ENCODE results near the gene MICB.

MICB gene

GRCh38 chr6:31540640-31541039 is 42.7 kb downstream of the MICB start:
- TF ChIP-seq CTCF (IDR thresholded peaks at IDR 0.05; ENCODE audit: low read depth, low read length, poor library complexity, severe bottlenecking) = no peak
- no peak for TF ChIP-seq EZH2phosphoT487 (IDR thresholded peaks at IDR 0.05; ENCODE audit: borderline replicate concordance, low read length)
- Histone ChIP-seq H3K4me3 (ENCODE audit: low read length) (peak overlapping the region; percentile 98), H3K4me1 (ENCODE audit: control insufficient read depth, low read length) (peaks cover 47% of the 10 kb centered on the region), H3K27me3 (ENCODE audit: control insufficient read depth, low read length) (no peaks in the 10 kb centered on the region), H4K20me1 (ENCODE audit: control insufficient read depth, insufficient read depth, low read depth, low read length) (peaks cover 38% of the 10 kb centered on the region), H3K4me2 (ENCODE audit: low read length) (peak overlapping the region; percentile 70), H3K79me2 (ENCODE audit: control insufficient read depth, low read length) (peaks cover 81% of the 10 kb centered on the region), H3K9me2 (replicated peaks; ENCODE audit: control insufficient read depth, low read length) (no peaks in the 10 kb centered on the region), H3K9me3 (ENCODE audit: control insufficient read depth, insufficient read depth, low read length) (no peaks in the 10 kb centered on the region), H3F3A (ENCODE audit: control insufficient read depth, insufficient read depth) (peaks cover 29% of the 10 kb centered on the region), H3K27ac (ENCODE audit: low read depth, low read length) (peak overlapping the region; percentile 88; the same call in 1 of the 2 replicates), H3K36me3 (ENCODE audit: control insufficient read depth, low read length) (peaks cover 73% of the 10 kb centered on the region)

GRCh38 chr6:31541059-31541657 is 43.2 kb downstream of the MICB start:
- Histone ChIP-seq H3K36me3 (ENCODE audit: control insufficient read depth, low read length) (peaks cover 68% of the 10 kb centered on the region), H3K4me3 (ENCODE audit: low read length) (peak overlapping the region; percentile 98), H3K4me2 (ENCODE audit: low read length) (peak overlapping the region; percentile 70), H3K79me2 (ENCODE audit: control insufficient read depth, low read length) (peaks cover 76% of the 10 kb centered on the region), H3K27me3 (ENCODE audit: control insufficient read depth, low read length) (no peaks in the 10 kb centered on the region), H4K20me1 (ENCODE audit: control insufficient read depth, insufficient read depth, low read depth, low read length) (peaks cover 33% of the 10 kb centered on the region), H3K27ac (ENCODE audit: low read depth, low read length) (peak overlapping the region; percentile 88), H3K9me3 (ENCODE audit: control insufficient read depth, insufficient read depth, low read length) (no peaks in the 10 kb centered on the region), H3K9me2 (replicated peaks; ENCODE audit: control insufficient read depth, low read length) (no peaks in the 10 kb centered on the region), H3K4me1 (ENCODE audit: control insufficient read depth, low read length) (peaks cover 48% of the 10 kb centered on the region), H3F3A (ENCODE audit: control insufficient read depth, insufficient read depth) (peaks cover 24% of the 10 kb centered on the region)
- no peak for TF ChIP-seq CTCF (IDR thresholded peaks at IDR 0.05; ENCODE audit: low read depth, low read length, poor library complexity, severe bottlenecking)
- TF ChIP-seq EZH2phosphoT487 (IDR thresholded peaks at IDR 0.05; ENCODE audit: borderline replicate concordance, low read length) = no peak

- Histone ChIP-seq H3K4me3 (ENCODE audit: low read length) (peak within 1 kb of the TSS; percentile 98), H3K27ac (ENCODE audit: low read depth, low read length) (peak within 1 kb of the TSS; percentile 88), H3K4me1 (ENCODE audit: control insufficient read depth, low read length) (peaks cover 54% of the 10 kb centered on the region), H3K27me3 (ENCODE audit: control insufficient read depth, low read length) (no peaks in the 10 kb centered on the region), H3K79me2 (ENCODE audit: control insufficient read depth, low read length) (peaks cover 68% of the 10 kb centered on the region), H3K36me3 (ENCODE audit: control insufficient read depth, low read length) (peaks cover 61% of the 10 kb centered on the region), H4K20me1 (ENCODE audit: control insufficient read depth, insufficient read depth, low read depth, low read length) (peaks cover 28% of the 10 kb centered on the region), H3K9me2 (replicated peaks; ENCODE audit: control insufficient read depth, low read length) (no peaks in the 10 kb centered on the region), H3K4me2 (ENCODE audit: low read length) (peak within 1 kb of the TSS; percentile 70), H3F3A (ENCODE audit: control insufficient read depth, insufficient read depth) (peaks cover 20% of the 10 kb centered on the region), H3K9me3 (ENCODE audit: control insufficient read depth, insufficient read depth, low read length) (no peaks in the 10 kb centered on the region)
- TF ChIP-seq EZH2phosphoT487 (IDR thresholded peaks at IDR 0.05; ENCODE audit: borderline replicate concordance, low read length) (no peak), CTCF (IDR thresholded peaks at IDR 0.05; ENCODE audit: low read depth, low read length, poor library complexity, severe bottlenecking) (peak; percentile 16)
Measured at GRCh38 chr6:31541658-31542521, 43.9 kb downstream of the MICB start, which contains the start of gene DDX39B. TSS of gene DDX39B (minus strand) at chr6:31542003. CDS start at chr6:31540532, 1,471 bp downstream.

Data from DOHH2 (cell line).